ENCODE data around the gene GPATCH8. TPM values are rescaled to one million over a fixed set of nuclear protein-coding genes. Genes with fewer than 3 reads are reported as not detected.

GPATCH8 gene
- total RNA-seq, 2 experiments from 2014 or later = 76.0 to 76.9 TPM

DNA sequence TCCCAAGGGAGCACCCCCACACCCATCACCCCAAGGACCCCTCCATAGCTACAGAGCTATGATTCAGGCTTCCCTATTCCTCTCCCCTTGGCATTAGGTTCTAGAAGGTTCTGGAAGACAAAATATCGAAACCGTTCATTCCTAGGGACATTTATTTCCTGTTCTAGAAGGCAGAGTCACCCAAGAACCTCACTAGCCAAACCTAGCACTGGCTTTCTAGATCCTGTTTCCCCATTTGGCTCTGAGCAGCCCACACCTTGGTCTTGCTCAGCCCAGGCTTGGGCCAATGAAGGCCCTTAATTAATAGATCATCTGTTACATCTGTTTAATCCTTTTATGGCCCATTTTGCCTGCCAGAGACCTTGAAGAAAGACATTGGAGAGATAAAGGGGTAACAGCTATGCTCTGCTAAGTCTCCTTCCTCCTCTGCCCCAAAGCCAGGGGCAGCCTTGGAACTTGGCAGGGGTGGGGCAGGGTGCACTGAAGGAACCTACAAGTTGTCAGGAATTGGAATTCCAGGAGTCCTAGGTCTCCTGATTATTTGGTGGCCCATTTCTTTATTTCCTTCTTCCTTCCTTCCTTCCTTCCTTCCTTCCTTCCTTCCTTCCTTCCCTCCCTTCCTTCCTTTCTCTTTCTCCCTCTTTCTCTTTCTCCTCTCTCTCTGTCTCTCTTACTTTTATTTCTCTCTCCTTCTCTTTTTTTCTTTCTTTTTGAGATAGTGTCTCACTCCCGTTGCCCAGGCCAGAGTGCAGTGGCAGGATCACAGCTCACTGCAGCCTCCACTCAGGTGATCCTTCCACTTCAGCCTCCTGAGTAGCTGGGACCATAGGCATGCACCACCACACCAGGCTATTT is 45.4 kb upstream of the GPATCH8 start:
- ChIA-PET CTCF (no interaction called here), POLR2A (no interaction called here)
- no peaks in the 10 kb centered on the region for H3K9me3 Mint-ChIP-seq
- ATAC-seq (ENCODE audit: poor library complexity) = no peak
- H3K4me3 Mint-ChIP-seq = no peak overlapping the region
- H3K4me1 Mint-ChIP-seq (ENCODE audit: low read depth) = no peaks in the 10 kb centered on the region
- intact Hi-C loops (cut with DNase I, micrococcal nuclease) = no loop called here
- TF ChIP-seq, protein P1, sequence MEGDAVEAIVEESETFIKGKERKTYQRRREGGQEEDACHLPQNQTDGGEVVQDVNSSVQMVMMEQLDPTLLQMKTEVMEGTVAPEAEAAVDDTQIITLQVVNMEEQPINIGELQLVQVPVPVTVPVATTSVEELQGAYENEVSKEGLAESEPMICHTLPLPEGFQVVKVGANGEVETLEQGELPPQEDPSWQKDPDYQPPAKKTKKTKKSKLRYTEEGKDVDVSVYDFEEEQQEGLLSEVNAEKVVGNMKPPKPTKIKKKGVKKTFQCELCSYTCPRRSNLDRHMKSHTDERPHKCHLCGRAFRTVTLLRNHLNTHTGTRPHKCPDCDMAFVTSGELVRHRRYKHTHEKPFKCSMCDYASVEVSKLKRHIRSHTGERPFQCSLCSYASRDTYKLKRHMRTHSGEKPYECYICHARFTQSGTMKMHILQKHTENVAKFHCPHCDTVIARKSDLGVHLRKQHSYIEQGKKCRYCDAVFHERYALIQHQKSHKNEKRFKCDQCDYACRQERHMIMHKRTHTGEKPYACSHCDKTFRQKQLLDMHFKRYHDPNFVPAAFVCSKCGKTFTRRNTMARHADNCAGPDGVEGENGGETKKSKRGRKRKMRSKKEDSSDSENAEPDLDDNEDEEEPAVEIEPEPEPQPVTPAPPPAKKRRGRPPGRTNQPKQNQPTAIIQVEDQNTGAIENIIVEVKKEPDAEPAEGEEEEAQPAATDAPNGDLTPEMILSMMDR (IDR thresholded peaks at IDR 0.05) = no peak
- DNase-seq = no peak
- Histone ChIP-seq H3K9me3 (ENCODE audit: control insufficient read depth in 1 of 2, insufficient read depth in 1 of 2, low read length in 2 of 2) (no peaks in the 10 kb centered on the region), H3K36me3 (ENCODE audit: insufficient read depth, low read length) (no peaks in the 10 kb centered on the region), H3K4me1 (ENCODE audit: insufficient read depth, low read length) (no peaks in the 10 kb centered on the region), H3K27me3 (ENCODE audit: control insufficient read depth in 1 of 2, insufficient read depth in 2 of 2, low read length in 2 of 2) (peaks cover 5 to 15% of the 10 kb centered on the region in 2 experiments), H3K27ac (ENCODE audit: low read depth in 1 of 2, low read length in 2 of 2) (no peak overlapping the region), H3K4me3 (ENCODE audit: low read length) (no peak overlapping the region)
- peaks cover 62% of the 10 kb centered on the region for H3K27me3 Mint-ChIP-seq
- H3K27ac Mint-ChIP-seq = no peak overlapping the region
- no peaks in the 10 kb centered on the region for H3K36me3 Mint-ChIP-seq (ENCODE audit: low read depth)

DNA sequence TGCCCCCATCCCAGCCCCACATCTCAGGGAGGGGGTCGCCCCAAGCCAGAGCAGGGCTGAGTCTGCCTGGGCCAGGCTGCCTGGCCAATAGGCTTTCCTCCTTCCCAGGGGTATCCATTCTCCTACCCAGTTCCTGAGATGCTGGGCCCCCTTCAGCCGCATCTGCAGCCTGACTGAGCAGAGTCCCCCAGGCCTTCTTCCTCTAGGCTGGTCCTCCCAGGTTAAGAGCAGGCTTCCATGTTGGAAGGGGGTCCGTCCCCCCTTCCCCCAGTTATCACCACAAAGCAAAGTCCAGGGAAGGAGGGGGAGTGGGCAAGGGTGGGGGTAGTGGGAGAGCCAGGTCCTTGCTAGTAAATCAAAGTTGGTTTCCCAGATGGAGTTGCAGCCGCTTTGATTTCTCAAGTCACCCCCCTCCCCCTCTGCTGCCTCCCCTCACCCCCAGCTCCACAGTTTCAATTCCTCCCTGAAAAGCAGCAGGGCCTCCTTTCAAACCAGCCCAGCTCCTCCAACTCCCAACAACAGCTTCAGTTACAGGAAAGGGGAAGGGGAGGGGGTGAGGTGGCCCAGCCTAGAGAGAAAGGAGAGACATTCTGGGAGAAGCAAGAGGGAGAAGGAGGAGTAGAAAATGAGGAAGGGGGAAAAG is 44.5 kb upstream of the GPATCH8 start:
- H3K4me3 ChIP-seq (ENCODE audit: low read length) = no peak overlapping the region
- no peak overlapping the region for H3K27ac ChIP-seq (ENCODE audit: low read depth in 1 of 2, low read length in 2 of 2)
- no peaks in the 10 kb centered on the region for H3K9me3 ChIP-seq (ENCODE audit: control insufficient read depth in 1 of 2, insufficient read depth in 1 of 2, low read length in 2 of 2)
- H3K27me3 ChIP-seq (ENCODE audit: control insufficient read depth in 1 of 2, insufficient read depth in 2 of 2, low read length in 2 of 2) = peaks cover 5 to 11% of the 10 kb centered on the region in 2 experiments
- Mint-ChIP-seq H3K27me3 (peaks cover 62% of the 10 kb centered on the region), H3K27ac (no peak overlapping the region), H3K9me3 (no peaks in the 10 kb centered on the region), H3K4me3 (no peak overlapping the region), H3K4me1 (ENCODE audit: low read depth) (no peaks in the 10 kb centered on the region), H3K36me3 (ENCODE audit: low read depth) (no peaks in the 10 kb centered on the region)
- ATAC-seq (ENCODE audit: poor library complexity) (no peak), DNase-seq (no peak)
- intact Hi-C loops (cut with DNase I, micrococcal nuclease) = no loop called here
- POLR2A ChIA-PET = no interaction called here
- no peaks in the 10 kb centered on the region for H3K36me3 ChIP-seq (ENCODE audit: insufficient read depth, low read length)
- CTCF ChIA-PET = no interaction called here
- H3K4me1 ChIP-seq (ENCODE audit: insufficient read depth, low read length) = no peaks in the 10 kb centered on the region
- TF ChIP-seq, protein P1 (IDR thresholded peaks at IDR 0.05) = no peak

DNA sequence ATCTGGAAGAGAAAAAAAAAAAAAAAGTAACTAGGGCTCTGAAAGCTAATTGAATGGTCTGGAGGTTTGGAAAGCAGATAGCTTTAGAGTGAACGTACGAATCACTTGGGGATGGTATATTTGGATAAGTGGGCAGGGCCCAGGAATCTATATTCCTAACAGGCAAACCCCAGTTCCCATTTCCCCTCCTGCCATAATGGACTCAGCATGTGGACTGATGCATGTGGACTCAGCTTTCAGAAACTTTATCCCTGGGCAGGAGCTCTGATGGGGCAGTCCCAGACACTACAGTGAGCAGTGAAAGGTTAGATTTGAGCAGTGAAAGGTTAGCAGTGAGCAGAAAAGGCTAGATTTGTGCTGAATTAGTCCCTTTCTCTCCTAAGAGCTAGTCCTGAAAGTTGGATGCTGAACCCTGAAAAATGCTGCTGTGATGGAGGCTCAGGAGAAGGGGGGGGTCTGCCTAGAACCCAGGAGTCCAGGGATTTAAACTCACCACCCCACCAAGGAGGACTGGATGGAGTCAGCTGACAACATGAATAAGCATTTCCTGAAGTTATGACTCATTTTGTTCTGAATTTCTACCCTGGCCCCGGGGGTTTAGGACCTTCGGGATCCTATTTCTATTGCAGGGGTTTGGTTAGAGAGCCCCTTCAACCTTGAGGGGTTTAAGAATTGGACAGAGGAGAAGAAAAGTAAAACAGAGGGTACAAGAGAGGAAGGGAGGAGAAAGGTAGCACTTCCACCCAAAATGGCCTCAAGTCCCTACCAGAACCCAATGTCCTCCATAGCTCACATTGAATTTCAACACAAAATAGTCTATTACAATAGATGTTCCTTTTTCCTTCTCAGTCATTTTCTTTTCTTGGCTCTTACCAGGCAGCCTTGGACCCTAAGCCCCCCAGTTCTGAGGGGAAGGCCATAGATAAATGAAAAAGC is 43.7 kb upstream of the GPATCH8 start:
- no peak overlapping the region for H3K4me3 Mint-ChIP-seq
- no peaks in the 10 kb centered on the region for H3K36me3 ChIP-seq (ENCODE audit: insufficient read depth, low read length)
- ChIA-PET CTCF (no interaction called here), POLR2A (no interaction called here)
- TF ChIP-seq, protein P1 (IDR thresholded peaks at IDR 0.05) = no peak
- no peaks in the 10 kb centered on the region for H3K9me3 ChIP-seq (ENCODE audit: control insufficient read depth in 1 of 2, insufficient read depth in 1 of 2, low read length in 2 of 2)
- intact Hi-C loops (cut with DNase I, micrococcal nuclease) = no loop called here
- peaks cover 61% of the 10 kb centered on the region for H3K27me3 Mint-ChIP-seq
- no peaks in the 10 kb centered on the region for H3K36me3 Mint-ChIP-seq (ENCODE audit: low read depth)
- no peak overlapping the region for H3K27ac ChIP-seq (ENCODE audit: low read depth in 1 of 2, low read length in 2 of 2)
- DNase-seq (no peak), ATAC-seq (ENCODE audit: poor library complexity) (no peak)
- H3K27me3 ChIP-seq (ENCODE audit: control insufficient read depth in 1 of 2, insufficient read depth in 2 of 2, low read length in 2 of 2) = peaks cover 5 to 13% of the 10 kb centered on the region in 2 experiments
- no peaks in the 10 kb centered on the region for H3K4me1 ChIP-seq (ENCODE audit: insufficient read depth, low read length)
- H3K4me1 Mint-ChIP-seq (ENCODE audit: low read depth) = no peaks in the 10 kb centered on the region
- H3K27ac Mint-ChIP-seq = no peak overlapping the region
- no peaks in the 10 kb centered on the region for H3K9me3 Mint-ChIP-seq
- H3K4me3 ChIP-seq (ENCODE audit: low read length) = no peak overlapping the region
